Heart right ventricle (tissue), 16 donors: ENCODE results near the gene TMPRSS4. TPM values are rescaled to one million over a fixed set of nuclear protein-coding genes. Genes with fewer than 3 reads are reported as not detected.
A peak's percentile ranks its signal among the peaks of the same experiment; 100 is the strongest.

ENCODE experiments used
- ATAC-seq, 8 donors: fragments of 200-7000 bp; cut with Tn5 transposase; one replicate each; pipeline ENCODE4 v1.9.1; 2020; ENCODE audit warnings: mild to moderate bottlenecking in 8 of 8, moderate library complexity in 8 of 8, moderate number of reproducible peaks in 1 of 8
- DNase-seq, 2 donors: peaks; one replicate each; pipeline ENCODE4 v3.0.0-alpha.2; 2020
- H3K27ac ChIP-seq, 10 donors: fragments of 200-600 bp; sonication (generic) in 2 of 10; one replicate each; pipeline versions ENCODE4 v1.5.0 to v1.8.0; 2020 to 2022; ENCODE audit warnings: mild to moderate bottlenecking in 3 of 10
- H3K27me3 ChIP-seq, 7 donors: fragments of 200-600 bp; one replicate each; pipeline ENCODE4 v1.8.0; 2021 to 2022; ENCODE audit warnings: mild to moderate bottlenecking in 2 of 7
- H3K36me3 ChIP-seq, 9 donors: fragments of 200-600 bp; sonication (generic) in 1 of 9; one replicate each; pipeline versions ENCODE4 v1.5.0 to v1.8.0; 2020 to 2022; ENCODE audit warnings: mild to moderate bottlenecking in 2 of 9
- H3K4me1 ChIP-seq, 9 donors: fragments of 200-600 bp; sonication (generic) in 1 of 9; one replicate each; pipeline versions ENCODE4 v1.5.0 to v1.8.0; 2020 to 2022; ENCODE audit warnings: mild to moderate bottlenecking in 4 of 9
- H3K4me3 ChIP-seq, 10 donors: fragments of 200-600 bp; sonication (generic) in 2 of 10; one replicate each; pipeline versions ENCODE4 v1.5.0 to v1.8.0; 2020 to 2022; ENCODE audit warnings: mild to moderate bottlenecking in 7 of 10, moderate library complexity in 2 of 10
- H3K9me3 ChIP-seq, 11 donors: fragments of 200-600 bp in 10 of 11; sonication (generic) in 2 of 11; one replicate each; pipeline versions ENCODE4 v1.5.0 to v1.8.0; 2013 to 2022; ENCODE audit warnings: mild to moderate bottlenecking in 2 of 11, control low read depth in 1 of 11, moderate library complexity in 1 of 11
- CTCF ChIP-seq, 9 donors: fragments of 200-600 bp; sonication (generic) in 2 of 9; IDR thresholded peaks; one replicate each; pipeline versions ENCODE4 v1.5.0 to v1.8.0; 2021 to 2022; ENCODE audit warnings: antibody characterized with exemption in 9 of 9, mild to moderate bottlenecking in 5 of 9, moderate library complexity in 1 of 9
- whole genome bisulfite sequencing, 2 donors: extraction: QIAGEN DNeasy Blood & Tissue Kit; methylation state at CpG; one replicate each; pipeline ENCODE4 v1.1.7; 2013; ENCODE audit warnings: inconsistent platforms in 1 of 2; 5-methylcytosine and 5-hydroxymethylcytosine counted together
- intact Hi-C, 10 donors: fragments of 100-400 bp; cut with DNase I; formaldehyde crosslinking; loops; one replicate each; pipeline versions ENCODE4 v1.11.1 to v1.14.2; 2022
- polyA plus RNA-seq, 2 donors: library from polyadenylated mRNA; stranded (reverse); fragments of 200-250 nt; gene quantifications; one replicate each; pipeline ENCODE4 v1.2.3, GENCODE V29; 2013
- total RNA-seq, 10 donors: library from RNA; stranded (reverse); fragmentation: NEBNext Ultra II Directional in 3 of 10; extraction: Animal tissue kit (Norgen Biotek cat#: 25700) in 3 of 10; gene quantifications; one replicate each; pipeline versions ENCODE4 v1.2.1 to v1.2.4, GENCODE V29; 2021 to 2023
- donor health status: Arrhythmogenic right ventricular cardiomyopathy.
- donor health status: ischemic (EF 13 %, LVEDD 7.1; RV severe dilation, severe dysfunction).
- donor health status: healthy with polysubstance abuse.
- donor health status: DM: no; HTN: yes; CAD: no.
- donor health status: DM: no; HTN: no; CAD: no.
- donor health status: ischemic (EF 25% LVEDD 6.9; RV normal size, moderate dysfunction).
- donor health status: ischemic (EF 25% LVEDD 5.7; RV mildly dilated, moderate dysfunction).
- donor health status: healthy.
- donor health status: DM: yes; HTN: yes; CAD: no.
- donor health status: Ischemic cardiomyopathy.
- donor health status: ischemic (EF 35%, LVEDD 5.7; RV mildly dilated, moderate dysfunction).
- donor health status: nonischemic (EF 11% LVEDD 7.7; RV severe dilation, severe dysfunction).
- donor health status: DM: yes; HTN: yes; CAD: no.
- donor health status: PGD.
- donor health status: ischemic (EF 29% LVEDD 5.4; RV normal size, mild dysfunction).
- donor health status: nonischemic (EF 23%, LVEDD 6.1; RV moderate dilation, normal function).

The TMPRSS4 gene
- total and polyA plus RNA-seq, 12 donors = 0.34 to 1.4 (median 0.84) TPM; not detected in 8

DNA sequence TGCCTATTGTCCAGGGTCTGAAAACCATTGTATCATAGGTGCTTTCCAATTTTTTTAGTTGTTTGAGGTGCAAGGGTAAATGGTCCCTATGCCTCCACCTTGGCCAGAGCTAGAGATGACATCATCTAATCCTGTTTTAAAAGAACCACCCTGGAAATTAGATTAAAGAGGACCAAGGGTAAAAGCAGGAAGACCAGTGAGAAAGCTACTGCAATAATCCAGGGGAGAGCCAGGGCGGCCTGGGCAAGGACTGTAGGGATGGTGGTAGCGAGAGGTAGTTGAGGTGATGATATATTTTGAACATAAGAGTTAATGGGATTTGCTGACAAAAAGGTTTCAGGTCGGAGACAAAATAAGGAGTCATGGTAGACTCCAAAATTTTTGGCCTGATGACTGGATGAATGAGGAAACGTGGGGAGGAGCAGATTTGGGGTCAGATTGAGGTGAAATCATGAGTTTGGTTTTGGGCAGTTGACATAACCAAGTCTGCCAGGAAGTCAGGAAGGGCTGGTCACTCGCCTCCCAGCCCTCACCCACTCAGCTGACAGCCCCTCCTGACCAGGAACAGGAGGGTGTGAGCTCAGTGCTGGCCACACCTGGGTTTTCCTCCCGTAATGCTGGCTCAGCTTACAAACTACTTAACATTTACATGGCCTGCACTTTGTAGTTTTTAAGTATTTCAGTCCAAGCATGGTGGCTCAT lies 52.7 kb downstream of the TMPRSS4 start:
- 64 to 69% methylated on average over 6 of the region's 6 CpGs for WGBS, 2 donors

GRCh38 chr11:118132385-118133151 lies 55.7 kb downstream of the TMPRSS4 start:
- Histone ChIP-seq H3K9me3 (no peaks in the 10 kb centered on the region), H3K27ac (no peak overlapping the region), H3K27me3 (no peaks in the 10 kb centered on the region), H3K4me3 (no peak overlapping the region), H3K36me3 (peaks cover 0 to 6% (median 0%) of the 10 kb centered on the region in 9 donors), H3K4me1 (peaks cover 0 to 19% (median 5%) of the 10 kb centered on the region in 9 donors)
- TF ChIP-seq CTCF (IDR thresholded peaks at IDR 0.05) = no peak
- no peak for DNase-seq
- intact Hi-C loops = no loop called here
- ATAC-seq = no peak
- 82 to 86% methylated on average over 15 of the region's 15 CpGs for WGBS, 2 donors

More for the DNA sequence above, 52.7 kb downstream of the TMPRSS4 start:
- H3K4me3 ChIP-seq = no peak overlapping the region
- H3K27ac ChIP-seq = no peak overlapping the region
- no peaks in the 10 kb centered on the region for H3K9me3 ChIP-seq
- peaks cover 0 to 19% (median 5%) of the 10 kb centered on the region in 9 donors for H3K4me1 ChIP-seq
- ATAC-seq (peak in 5 of 8 donors; percentile 26 to 53 (median 52)), DNase-seq (no peak)
- H3K36me3 ChIP-seq = no peaks in the 10 kb centered on the region
- intact Hi-C loops = no loop called here
- H3K27me3 ChIP-seq = no peaks in the 10 kb centered on the region
- TF ChIP-seq CTCF (IDR thresholded peaks at IDR 0.05) = no peak

- no peaks in the 10 kb centered on the region for H3K9me3 ChIP-seq
- peaks cover 0 to 8% (median 0%) of the 10 kb centered on the region in 9 donors for H3K36me3 ChIP-seq
- no peak for ATAC-seq
- 90 to 93% methylated on average over 10 of the region's 10 CpGs for WGBS, 2 donors
- DNase-seq = no peak
- H3K4me3 ChIP-seq = no peak overlapping the region
- no peak overlapping the region for H3K27ac ChIP-seq
- TF ChIP-seq CTCF (IDR thresholded peaks at IDR 0.05) = no peak
- no peaks in the 10 kb centered on the region for H3K27me3 ChIP-seq
- peaks cover 0 to 13% (median 5%) of the 10 kb centered on the region in 9 donors for H3K4me1 ChIP-seq
- intact Hi-C loops = no loop called here
Measured at GRCh38 chr11:118133816-118134215, 56.9 kb downstream of the TMPRSS4 start.

GRCh38 chr11:118135051-118135795 lies 58.3 kb downstream of the TMPRSS4 start:
- Histone ChIP-seq H3K36me3 (peaks cover 0 to 8% (median 0%) of the 10 kb centered on the region in 9 donors), H3K9me3 (no peaks in the 10 kb centered on the region), H3K27ac (no peak overlapping the region), H3K27me3 (no peaks in the 10 kb centered on the region), H3K4me1 (peaks cover 0 to 4% (median 0%) of the 10 kb centered on the region in 9 donors), H3K4me3 (no peak overlapping the region)
- no peak for ATAC-seq
- no peak for DNase-seq
- TF ChIP-seq CTCF (IDR thresholded peaks at IDR 0.05) = no peak
- intact Hi-C loops = no loop called here
- 81% methylated on average over 7 of the region's 7 CpGs for WGBS, 2 donors
